T-cell (primary cell): ENCODE results near the gene ACTRT2. TPM values are rescaled to one million over a fixed set of nuclear protein-coding genes. Genes with fewer than 3 reads are reported as not detected.

ENCODE experiments used
- ATAC-seq, 4 experiments: fragments of 200-7000 bp in 3 of 4; fragments of 150-1000 bp in 1 of 4; cut with Tn5 transposase; replicated peaks in 1 of 4; 1 replicate in 3 of 4; 2 replicates in 1 of 4; pipeline ENCODE4 v1.10.0; 2021; ENCODE audit warnings: moderate library complexity in 3 of 4, mild to moderate bottlenecking in 2 of 4, moderate number of reproducible peaks in 1 of 4
- CTCF ChIA-PET, 2 donors: fragments of 300-600 bp; sonication (Branson Sonifier 250); formaldehyde crosslinking; loops; one replicate each; lab custom pipeline; 2022; ENCODE audit warnings: antibody characterized with exemption in 2 of 2; lab: Charles Lee
- POLR2A ChIA-PET, 2 donors: fragments of 300-600 bp; sonication (Branson Sonifier 250); formaldehyde crosslinking; loops; one replicate each; lab custom pipeline; 2022; ENCODE audit warnings: antibody characterized with exemption in 2 of 2; lab: Charles Lee
- DNase-seq, 35 experiments: peaks; one replicate each; pipeline versions ENCODE4 v3.0.0 to v3.0.0-alpha.2; 2013 to 2023
- H3K27ac ChIP-seq: one replicate; pipeline ENCODE4 v1.5.1; 2013; ENCODE audit warnings: low read length
- H3K27me3 ChIP-seq, 2 experiments: replicated peaks in 1 of 2; 1 replicate in 1 of 2; 2 replicates in 1 of 2; pipeline versions ENCODE4 v1.6.1 to v1.7.0; 2013; ENCODE audit warnings: low read length in 1 of 2, mixed read lengths in 1 of 2; ENCODE audit not compliant: control insufficient read depth in 2 of 2, insufficient read depth in 2 of 2; ENCODE audit errors: extremely low read depth in 1 of 2
- H3K36me3 ChIP-seq, 2 donors: 1 replicate in 1 of 2; 2 replicates in 1 of 2; pipeline versions ENCODE4 v1.6.1 to v1.7.0; 2013; ENCODE audit warnings: low read length in 1 of 2; ENCODE audit not compliant: control insufficient read depth in 2 of 2, insufficient read depth in 1 of 2; ENCODE audit errors: extremely low read depth in 1 of 2
- H3K4me1 ChIP-seq, 2 experiments: 1 replicate in 1 of 2; 2 replicates in 1 of 2; pipeline versions ENCODE4 v1.6.1 to v1.7.0; 2013; ENCODE audit warnings: low read length in 2 of 2, mixed read lengths in 1 of 2; ENCODE audit not compliant: insufficient read depth in 2 of 2, control insufficient read depth in 1 of 2; ENCODE audit errors: extremely low read depth in 1 of 2
- H3K4me3 ChIP-seq, 2 donors: 1 replicate in 1 of 2; 2 replicates in 1 of 2; pipeline versions ENCODE4 v1.5.1 to v1.7.0; 2013; ENCODE audit warnings: mild to moderate bottlenecking in 2 of 2, low read length in 1 of 2, moderate library complexity in 1 of 2; ENCODE audit not compliant: control insufficient read depth in 1 of 2; ENCODE audit errors: extremely low read depth in 1 of 2
- H3K9me3 ChIP-seq: 2 replicates; pipeline ENCODE4 v1.7.0; 2013
- H3K27ac Mint-ChIP-seq, 2 donors: one replicate each; pipeline ENCODE4 v1.8.0; 2020 to 2021; ENCODE audit warnings: mild to moderate bottlenecking in 2 of 2, mixed read lengths in 2 of 2
- H3K27me3 Mint-ChIP-seq, 2 donors: one replicate each; pipeline ENCODE4 v1.8.0; 2021 to 2022; ENCODE audit warnings: mixed read lengths in 2 of 2
- H3K36me3 Mint-ChIP-seq: one replicate; pipeline ENCODE4 v1.8.0; 2021; ENCODE audit warnings: mixed read lengths
- H3K4me1 Mint-ChIP-seq, 3 donors: one replicate each; pipeline ENCODE4 v1.8.0; 2020 to 2022; ENCODE audit warnings: mixed read lengths in 3 of 3, mild to moderate bottlenecking in 1 of 3
- H3K4me3 Mint-ChIP-seq, 3 donors: one replicate each; pipeline ENCODE4 v1.8.0; 2020 to 2022; ENCODE audit warnings: mild to moderate bottlenecking in 3 of 3, mixed read lengths in 3 of 3, moderate library complexity in 3 of 3
- H3K9me3 Mint-ChIP-seq, 3 donors: one replicate each; pipeline ENCODE4 v1.8.0; 2020 to 2022; ENCODE audit warnings: mixed read lengths in 3 of 3
- WGBS: methylation state at CpG from one replicate; pipeline ENCODE4 v1.1.5; 2013; ENCODE audit warnings: missing lambda C conversion rate; ENCODE audit not compliant: insufficient coverage; 5-methylcytosine and 5-hydroxymethylcytosine counted together
- total RNA-seq, 35 experiments: library from RNA in 6 of 35; stranded (reverse) in 6 of 35; fragments of 120-200 nt in 1 of 35; gene quantifications; one replicate each; pipeline versions ENCODE4 v1.2.1 to v1.2.4 and lab custom pipeline; 2013 to 2026

ACTRT2 gene
- total RNA-seq, 5 donors from 2014 or later (not counting 1 experiment from before 2014, with no cell fraction given) = not detected

DNA sequence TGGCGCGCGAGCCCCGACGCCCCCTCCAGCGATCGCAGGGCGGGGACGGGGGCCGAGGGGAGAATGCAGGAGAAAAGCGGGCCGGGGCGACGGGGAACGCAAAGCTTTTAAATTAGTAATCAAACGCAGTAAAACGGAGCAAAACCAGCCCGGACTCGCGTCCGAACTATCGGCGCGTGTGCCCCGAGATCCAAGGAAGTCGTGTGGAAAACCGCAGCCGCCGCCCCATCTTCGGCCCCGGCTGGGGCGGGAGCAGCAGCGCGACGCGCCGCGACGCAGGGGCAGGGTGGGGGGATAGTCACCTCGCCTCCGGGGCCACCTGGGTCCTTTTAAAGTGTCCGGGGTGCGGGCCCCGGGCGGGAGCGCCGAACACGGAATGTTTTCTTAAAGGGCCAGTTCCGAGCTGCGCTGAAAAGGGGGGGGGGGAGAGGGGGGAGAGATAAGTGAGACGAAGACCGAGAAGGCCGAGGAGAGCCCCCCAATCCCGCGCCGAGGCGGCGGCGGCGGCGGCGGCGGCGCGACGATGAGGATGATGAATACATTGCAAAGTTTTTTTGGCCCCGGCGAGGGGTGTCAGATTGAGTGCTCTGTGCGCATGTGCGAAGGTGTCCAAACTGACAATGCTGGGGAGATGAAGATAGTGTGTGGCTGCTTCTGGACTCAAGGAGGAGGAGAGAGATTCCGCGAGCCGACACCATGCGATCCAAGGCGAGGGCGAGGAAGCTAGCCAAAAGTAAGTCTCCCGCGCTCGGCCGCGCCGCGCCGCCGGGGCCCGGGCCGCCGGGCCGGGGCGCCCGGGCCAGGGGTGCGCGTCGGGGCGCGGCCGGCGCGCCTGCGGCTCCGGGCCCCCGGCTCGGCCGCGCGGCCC lies 47.5 kb downstream of the ACTRT2 start, which contains the start of gene PRDM16:
PRDM16 (plus strand) TSS at position 640 of the 868 bp plus-strand sequence; CDS start at position 697, 57 bp downstream.
- Mint-ChIP-seq H3K36me3 (no peaks in the 10 kb centered on the region), H3K4me1 (peaks cover 0 to 5% (median 4%) of the 10 kb centered on the region in 3 donors), H3K9me3 (no peaks in the 10 kb centered on the region), H3K27ac (no peak within 1 kb of the TSS), H3K27me3 (peaks cover 3 to 38% of the 10 kb centered on the region in 2 donors), H3K4me3 (peak within 1 kb of the TSS; percentile 75 to 87 (median 77))
- Histone ChIP-seq H3K4me1 (peaks cover 4 to 10% of the 10 kb centered on the region in 2 experiments), H3K9me3 (no peaks in the 10 kb centered on the region), H3K27me3 (peaks cover 0 to 75% of the 10 kb centered on the region in 2 experiments), H3K27ac (no peak within 1 kb of the TSS), H3K4me3 (peak within 1 kb of the TSS in 1 of 2 donors; percentile 53), H3K36me3 (no peaks in the 10 kb centered on the region)
- ChIA-PET CTCF (no interaction called here), POLR2A (no interaction called here)
- DNase-seq (peak in 1 of 35 experiments; percentile 30), ATAC-seq (peak in 1 of 4 experiments; percentile 32)
- 3% methylated on average over 98 of the region's 106 CpGs for WGBS

DNA sequence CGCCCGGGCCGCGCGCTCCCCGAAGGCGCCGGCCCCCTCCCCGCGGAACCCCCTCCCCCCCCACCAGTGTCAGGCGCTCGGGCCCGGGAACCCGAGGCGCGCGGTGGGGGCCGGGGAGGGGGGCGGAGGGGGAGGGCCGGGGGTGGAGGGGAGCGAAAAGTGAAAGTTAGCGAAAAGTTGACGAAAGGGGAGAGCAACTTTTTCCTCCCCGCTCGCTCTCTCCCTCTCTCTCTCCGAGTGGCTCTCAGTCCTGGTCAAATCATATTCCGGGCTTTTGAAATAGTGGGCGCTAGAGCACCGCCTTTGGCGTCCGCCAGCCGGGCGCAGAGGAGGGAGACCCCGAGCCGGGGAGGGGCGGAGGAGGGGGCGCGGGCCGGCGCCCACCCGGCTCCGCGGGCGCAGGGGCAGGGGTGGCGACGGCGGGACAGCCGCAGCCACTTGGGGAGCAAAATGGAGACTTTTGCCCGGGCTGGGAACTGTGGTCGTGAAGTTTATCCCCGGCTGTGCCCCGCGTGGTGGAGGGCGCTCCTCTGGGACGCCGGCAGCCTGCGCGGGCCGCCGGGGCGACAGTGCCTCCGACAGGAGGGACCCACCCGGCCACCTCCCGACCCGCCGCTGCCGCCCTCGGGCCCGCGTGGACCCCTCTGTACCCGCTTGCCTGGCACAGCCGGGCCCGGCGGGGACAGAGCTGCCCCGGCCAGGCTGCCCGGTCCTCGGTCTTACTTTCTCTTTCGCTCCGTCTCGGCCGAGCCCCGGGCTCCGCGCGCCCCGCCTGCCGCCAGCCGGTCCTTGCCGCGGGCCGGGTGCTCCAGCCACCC lies 48.4 kb downstream of the ACTRT2 start:
- ChIA-PET CTCF (no interaction called here), POLR2A (no interaction called here)
- Mint-ChIP-seq H3K9me3 (no peaks in the 10 kb centered on the region), H3K36me3 (no peaks in the 10 kb centered on the region), H3K27ac (no peak overlapping the region), H3K4me3 (peak overlapping the region in 2 of 3 donors; percentile 67 to 75), H3K27me3 (peaks cover 3 to 45% of the 10 kb centered on the region in 2 donors), H3K4me1 (peaks cover 0 to 5% (median 4%) of the 10 kb centered on the region in 3 donors)
- Histone ChIP-seq H3K36me3 (no peaks in the 10 kb centered on the region), H3K4me3 (peak overlapping the region in 1 of 2 donors; percentile 53), H3K27ac (no peak overlapping the region), H3K4me1 (peaks cover 4 to 10% of the 10 kb centered on the region in 2 experiments), H3K9me3 (no peaks in the 10 kb centered on the region), H3K27me3 (peaks cover 0 to 79% of the 10 kb centered on the region in 2 experiments)
- under 1% methylated on average over 56 of the region's 91 CpGs for WGBS
- ATAC-seq (peak in 2 of 4 experiments; percentile 27 to 34), DNase-seq (no peak)

DNA sequence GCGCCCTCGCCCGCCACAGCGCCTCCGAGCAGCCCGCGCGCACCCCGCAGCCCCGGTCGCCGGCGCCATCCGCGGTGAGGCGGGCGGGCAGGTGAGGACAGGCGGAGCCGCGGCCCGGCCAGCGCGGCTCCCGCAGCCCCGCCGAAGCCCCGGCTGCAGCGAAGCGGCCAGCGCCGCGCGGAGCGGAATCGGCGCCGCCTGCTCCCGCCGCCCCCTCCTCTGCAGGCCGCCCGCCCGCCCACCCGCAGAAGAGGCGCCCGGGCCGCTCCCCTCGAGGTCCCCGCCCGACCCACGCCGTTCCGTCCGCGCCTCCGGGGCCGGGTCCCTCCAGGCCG lies 49.0 kb downstream of the ACTRT2 start:
- H3K27ac ChIP-seq = no peak overlapping the region
- Mint-ChIP-seq H3K36me3 (no peaks in the 10 kb centered on the region), H3K4me1 (peaks cover 0 to 5% (median 4%) of the 10 kb centered on the region in 3 donors), H3K27ac (no peak overlapping the region), H3K9me3 (no peaks in the 10 kb centered on the region), H3K4me3 (no peak overlapping the region), H3K27me3 (peaks cover 3 to 48% of the 10 kb centered on the region in 2 donors)
- H3K4me3 ChIP-seq = no peak overlapping the region
- H3K36me3 ChIP-seq = no peaks in the 10 kb centered on the region
- H3K9me3 ChIP-seq = no peaks in the 10 kb centered on the region
- peaks cover 4 to 10% of the 10 kb centered on the region in 2 experiments for H3K4me1 ChIP-seq
- WGBS = 2% methylated on average over 50 of the region's 57 CpGs
- POLR2A ChIA-PET = no interaction called here
- H3K27me3 ChIP-seq = peaks cover 0 to 78% of the 10 kb centered on the region in 2 experiments
- CTCF ChIA-PET = no interaction called here
- DNase-seq = no peak
- ATAC-seq = peak in 1 of 4 experiments; percentile 28

DNA sequence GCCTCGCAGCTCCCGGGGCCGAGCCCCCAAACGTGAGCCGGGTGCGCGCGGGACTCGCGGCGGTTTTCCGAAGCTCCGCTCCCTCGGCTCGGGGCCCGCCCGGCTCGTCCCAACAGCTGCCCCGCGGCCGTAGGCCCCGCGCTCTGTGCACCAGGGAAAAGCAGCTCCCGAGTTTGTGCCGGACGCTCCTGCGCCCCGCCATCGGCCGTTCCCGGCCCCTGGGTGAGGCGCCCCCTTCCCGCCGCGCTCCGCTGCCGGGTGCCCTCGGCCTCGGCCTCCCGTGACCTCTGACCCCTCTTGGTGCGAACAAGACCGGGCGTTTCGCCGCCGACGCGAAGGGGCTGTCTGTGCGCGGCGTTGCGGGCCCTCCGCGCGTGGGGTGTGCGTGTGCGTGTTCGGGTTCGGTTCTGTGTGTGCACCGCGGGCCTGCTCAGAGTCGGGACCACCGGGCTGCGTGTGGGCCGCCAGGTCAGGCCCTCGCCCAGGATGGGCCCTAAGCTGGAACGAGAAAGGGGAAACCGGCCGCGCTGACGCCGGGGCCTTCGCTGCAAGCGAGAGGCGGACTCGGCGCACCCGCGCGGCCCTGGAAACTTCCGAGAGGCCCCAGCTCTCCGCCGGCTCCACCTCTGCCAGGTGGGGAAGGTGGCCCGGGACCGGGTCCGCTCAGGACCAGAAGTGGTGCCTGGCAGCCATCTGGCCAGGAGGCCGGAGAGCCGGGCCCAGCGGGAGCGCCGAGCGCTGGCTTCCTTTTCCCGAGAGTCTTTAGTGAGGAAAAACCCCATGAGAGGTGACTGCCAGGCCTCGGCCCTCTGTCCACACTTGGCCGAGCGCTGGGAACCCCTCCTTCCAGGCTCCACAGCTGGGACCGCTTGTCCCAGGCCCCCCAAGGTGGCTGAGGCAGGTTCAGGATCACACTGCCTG lies 49.6 kb downstream of the ACTRT2 start:
- DNase-seq (no peak), ATAC-seq (no peak)
- no peaks in the 10 kb centered on the region for H3K36me3 Mint-ChIP-seq
- ChIA-PET POLR2A (no interaction called here), CTCF (no interaction called here)
- Histone ChIP-seq H3K27me3 (peaks cover 0 to 76% of the 10 kb centered on the region in 2 experiments), H3K9me3 (no peaks in the 10 kb centered on the region), H3K27ac (no peak overlapping the region), H3K4me1 (peaks cover 4 to 10% of the 10 kb centered on the region in 2 experiments), H3K36me3 (no peaks in the 10 kb centered on the region), H3K4me3 (no peak overlapping the region)
- H3K4me3 Mint-ChIP-seq = peak overlapping the region; percentile 27 to 44 (median 34)
- no peaks in the 10 kb centered on the region for H3K9me3 Mint-ChIP-seq
- H3K4me1 Mint-ChIP-seq = peaks cover 0 to 5% (median 4%) of the 10 kb centered on the region in 3 donors
- H3K27me3 Mint-ChIP-seq = peaks cover 3 to 50% of the 10 kb centered on the region in 2 donors
- WGBS = 10% methylated on average over 92 of the region's 97 CpGs
- no peak overlapping the region for H3K27ac Mint-ChIP-seq

DNA sequence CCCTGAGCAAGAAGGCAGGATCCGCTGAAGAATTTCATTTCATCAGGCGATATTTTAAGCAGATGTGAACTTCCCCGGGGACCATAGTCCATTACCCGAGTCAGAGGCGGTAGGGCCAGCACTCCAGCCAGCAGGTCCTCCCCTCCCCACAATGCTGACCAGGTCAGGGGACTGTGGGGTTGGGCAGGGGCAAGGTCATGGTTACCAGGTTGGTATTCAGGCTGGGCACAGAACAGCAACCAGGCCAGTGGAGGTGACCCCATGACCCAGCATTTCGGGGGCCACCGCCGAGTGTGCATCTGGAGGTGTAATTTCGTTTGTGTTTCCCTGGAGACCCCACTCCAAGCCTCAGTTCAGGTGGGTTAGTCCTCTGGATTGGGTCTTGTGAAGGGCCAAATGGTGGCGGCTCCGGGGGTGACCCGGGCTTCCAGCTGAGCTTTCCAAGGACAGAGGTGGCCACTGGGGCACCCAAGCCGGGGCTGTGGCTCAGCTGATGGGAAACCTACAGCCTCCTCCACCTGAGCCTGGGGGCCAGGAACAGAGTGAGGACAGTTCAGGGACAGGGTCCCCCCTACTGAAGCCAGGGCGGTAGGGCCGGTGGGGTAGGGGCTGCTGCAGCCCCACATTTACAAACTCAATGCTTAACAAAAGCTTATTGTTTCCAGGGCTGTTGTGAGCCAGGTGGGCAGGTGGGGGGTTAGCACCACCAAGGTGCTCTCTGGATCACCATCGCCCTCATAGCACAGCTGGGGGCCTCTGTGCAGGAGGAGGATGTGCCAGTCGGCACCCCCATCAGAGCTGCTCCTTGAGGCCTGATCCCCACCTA lies 50.5 kb downstream of the ACTRT2 start:
- no peak overlapping the region for H3K4me3 ChIP-seq
- Mint-ChIP-seq H3K4me1 (peaks cover 0 to 5% (median 4%) of the 10 kb centered on the region in 3 donors), H3K9me3 (no peaks in the 10 kb centered on the region), H3K27me3 (peaks cover 8 to 49% of the 10 kb centered on the region in 2 donors), H3K36me3 (no peaks in the 10 kb centered on the region), H3K4me3 (peak overlapping the region; percentile 6 to 44 (median 27)), H3K27ac (no peak overlapping the region)
- ATAC-seq = no peak
- peaks cover 4 to 10% of the 10 kb centered on the region in 2 experiments for H3K4me1 ChIP-seq
- no peaks in the 10 kb centered on the region for H3K9me3 ChIP-seq
- no peak for DNase-seq
- H3K36me3 ChIP-seq = no peaks in the 10 kb centered on the region
- ChIA-PET POLR2A (no interaction called here), CTCF (no interaction called here)
- H3K27me3 ChIP-seq = peaks cover 0 to 75% of the 10 kb centered on the region in 2 experiments
- WGBS = 81% methylated on average over 8 of the region's 17 CpGs
- no peak overlapping the region for H3K27ac ChIP-seq
